GM19372 (cell line): Measurements from ENCODE around the gene G6PC2.

ENCODE experiments used
- ATAC-seq: cut with Tn5 transposase; IDR thresholded peaks from one replicate; pipeline ENCODE4 v1.9.1; 2021; ENCODE audit warnings: mild to moderate bottlenecking, low read depth, moderate library complexity; ENCODE audit not compliant: unreplicated experiment

Gene G6PC2

GRCh38 chr2:168941297-168941696, 40.2 kb downstream of the G6PC2 start:
- no peak for ATAC-seq

- no peak for ATAC-seq
Observed at GRCh38 chr2:168944065-168944464, 43.0 kb downstream of the G6PC2 start.

DNA sequence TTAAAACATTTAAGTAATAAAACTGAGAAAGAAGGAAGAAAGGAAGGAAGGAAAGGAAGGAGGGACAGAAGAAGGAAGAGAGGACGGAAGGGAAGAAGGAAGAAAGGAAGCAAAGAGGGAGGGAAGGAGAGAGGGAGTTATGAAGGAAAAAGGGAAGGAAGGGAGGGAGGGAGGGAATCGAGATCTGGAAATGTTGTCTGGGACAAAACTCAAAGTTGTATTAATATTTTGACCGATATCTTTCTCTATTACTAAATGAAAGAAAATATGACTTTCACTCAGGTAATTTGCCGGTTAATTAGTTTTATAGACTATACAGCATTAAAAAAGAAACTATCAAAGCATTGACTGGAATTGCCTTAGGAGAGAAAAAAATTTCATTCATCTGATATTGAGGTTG, 44.4 kb downstream of the G6PC2 start:
- ATAC-seq: no peak

GRCh38 chr2:168948621-168949212, 47.6 kb downstream of the G6PC2 start:
- no peak for ATAC-seq

DNA sequence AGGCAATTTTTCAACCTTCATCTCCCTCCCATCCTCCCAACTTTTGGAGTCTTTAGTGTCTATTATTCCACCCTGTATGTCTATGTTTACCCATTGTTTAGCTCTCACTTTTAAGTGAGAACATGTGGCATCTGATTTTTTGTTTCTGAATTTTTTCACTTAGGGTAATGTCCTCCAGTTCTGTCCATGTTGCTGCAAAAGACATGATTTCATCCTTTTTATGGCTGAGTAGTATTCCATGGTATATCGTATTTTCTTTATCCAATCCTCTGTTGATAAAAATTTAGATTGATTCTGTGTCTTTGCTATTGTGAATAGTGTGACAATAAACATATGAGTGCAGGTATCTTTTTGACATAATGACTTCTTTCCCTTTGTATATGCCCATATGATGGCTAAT, 48.2 kb downstream of the G6PC2 start:
- no peak for ATAC-seq

DNA sequence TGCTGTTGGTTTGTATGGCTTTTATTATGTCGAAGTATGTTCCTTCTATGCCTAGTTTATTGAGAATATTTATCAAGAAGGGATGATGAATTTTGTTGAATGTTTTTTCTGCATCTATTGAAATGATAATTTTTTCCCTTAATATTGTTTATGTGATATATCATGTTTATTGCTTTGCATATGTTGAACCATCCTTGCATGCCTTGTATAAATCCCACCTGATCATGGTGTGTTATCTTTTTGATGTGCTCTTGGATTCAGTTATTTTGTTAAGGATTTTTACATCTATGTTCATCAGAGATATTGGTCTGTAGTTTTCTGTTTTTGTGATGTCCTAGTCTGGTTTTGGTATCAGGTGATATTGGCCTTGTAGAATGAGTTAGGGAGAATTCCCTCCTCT, 50.8 kb downstream of the G6PC2 start:
- no peak for ATAC-seq

GRCh38 chr2:168952424-168952823, 51.3 kb downstream of the G6PC2 start:
- ATAC-seq: no peak

DNA sequence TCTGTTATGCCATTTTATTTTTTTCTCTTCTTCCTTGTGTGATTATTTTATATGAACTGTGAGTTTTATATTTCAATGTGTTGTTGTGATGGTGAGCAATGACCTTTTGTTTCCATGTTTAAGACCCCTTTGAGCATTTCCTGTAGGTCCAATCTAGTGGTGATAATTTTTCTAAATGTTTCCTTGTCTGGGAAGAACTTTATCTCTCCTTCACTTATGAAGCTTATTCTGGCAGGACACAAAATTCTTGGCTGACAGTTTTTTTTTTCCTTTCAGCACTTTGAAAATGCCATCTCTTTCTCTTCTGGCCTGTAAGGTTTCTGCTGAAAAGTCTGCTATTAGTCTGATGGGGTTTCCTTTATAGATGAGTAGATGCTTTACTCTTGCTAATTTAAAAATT, 53.2 kb downstream of the G6PC2 start:
- ATAC-seq: no peak

GRCh38 chr2:168955321-168955720, 54.2 kb downstream of the G6PC2 start:
- ATAC-seq: no peak

DNA sequence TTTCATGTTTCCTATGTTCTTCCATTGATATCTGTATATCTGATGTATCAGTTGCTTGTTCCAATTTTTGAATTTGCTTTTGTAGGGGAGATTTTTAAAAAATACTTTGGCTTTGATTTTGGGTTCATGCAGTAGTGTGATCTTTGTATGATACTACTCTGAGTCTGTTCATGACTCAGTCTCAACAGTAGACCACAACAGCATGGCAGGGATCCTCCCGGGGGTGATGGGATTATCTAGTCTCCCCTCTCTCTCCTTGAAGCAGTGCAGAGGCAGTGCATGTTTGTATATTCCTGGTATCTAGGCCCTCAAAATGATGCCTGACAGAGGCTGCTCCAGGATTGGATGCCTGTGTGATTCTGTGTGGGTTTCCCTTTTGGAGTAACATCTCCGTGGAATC, 55.3 kb downstream of the G6PC2 start:
- no peak for ATAC-seq
